ENCODE data around the gene ENPP5.

DNA sequence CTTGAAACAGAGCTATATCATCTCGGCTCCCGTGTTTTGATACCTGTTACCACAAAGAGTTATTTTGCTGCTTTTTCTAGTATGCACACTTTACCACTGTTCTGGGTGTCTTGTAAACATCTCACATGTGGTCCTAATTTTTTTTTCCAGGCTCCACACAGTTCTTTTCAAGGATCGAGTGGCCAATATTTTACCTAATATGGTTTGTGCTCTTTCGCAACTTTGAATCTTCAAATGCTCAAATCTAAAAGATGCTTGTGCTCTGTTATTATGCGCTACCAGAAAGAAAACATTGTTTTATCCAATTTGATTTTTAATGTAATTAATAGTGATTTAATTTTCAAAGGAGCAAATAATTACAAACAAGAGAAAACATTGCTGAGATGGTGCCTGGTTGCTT is 10.7 kb downstream of the ENPP5 start:
- TF ChIP-seq, protein P1, sequence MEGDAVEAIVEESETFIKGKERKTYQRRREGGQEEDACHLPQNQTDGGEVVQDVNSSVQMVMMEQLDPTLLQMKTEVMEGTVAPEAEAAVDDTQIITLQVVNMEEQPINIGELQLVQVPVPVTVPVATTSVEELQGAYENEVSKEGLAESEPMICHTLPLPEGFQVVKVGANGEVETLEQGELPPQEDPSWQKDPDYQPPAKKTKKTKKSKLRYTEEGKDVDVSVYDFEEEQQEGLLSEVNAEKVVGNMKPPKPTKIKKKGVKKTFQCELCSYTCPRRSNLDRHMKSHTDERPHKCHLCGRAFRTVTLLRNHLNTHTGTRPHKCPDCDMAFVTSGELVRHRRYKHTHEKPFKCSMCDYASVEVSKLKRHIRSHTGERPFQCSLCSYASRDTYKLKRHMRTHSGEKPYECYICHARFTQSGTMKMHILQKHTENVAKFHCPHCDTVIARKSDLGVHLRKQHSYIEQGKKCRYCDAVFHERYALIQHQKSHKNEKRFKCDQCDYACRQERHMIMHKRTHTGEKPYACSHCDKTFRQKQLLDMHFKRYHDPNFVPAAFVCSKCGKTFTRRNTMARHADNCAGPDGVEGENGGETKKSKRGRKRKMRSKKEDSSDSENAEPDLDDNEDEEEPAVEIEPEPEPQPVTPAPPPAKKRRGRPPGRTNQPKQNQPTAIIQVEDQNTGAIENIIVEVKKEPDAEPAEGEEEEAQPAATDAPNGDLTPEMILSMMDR (IDR thresholded peaks at IDR 0.05; ENCODE audit: insufficient read depth, low read depth, low read length), result no peak
- TF ChIP-seq EZH2 (IDR thresholded peaks at IDR 0.05; ENCODE audit: insufficient read depth, low read length), result no peak
